GM18868 (cell line): Measurements from ENCODE around the gene ZSWIM5.
"Not testable (repeated sequence)": the region's sequence is repeated elsewhere in the genome, so short reads cannot be mapped to it uniquely, and the experiment has no call there.

Experiments
- ATAC-seq: cut with Tn5 transposase; IDR thresholded peaks from one replicate; pipeline ENCODE4 v1.9.1; 2021; ENCODE audit warnings: mild to moderate bottlenecking, moderate library complexity; ENCODE audit not compliant: unreplicated experiment

ZSWIM5 gene

DNA sequence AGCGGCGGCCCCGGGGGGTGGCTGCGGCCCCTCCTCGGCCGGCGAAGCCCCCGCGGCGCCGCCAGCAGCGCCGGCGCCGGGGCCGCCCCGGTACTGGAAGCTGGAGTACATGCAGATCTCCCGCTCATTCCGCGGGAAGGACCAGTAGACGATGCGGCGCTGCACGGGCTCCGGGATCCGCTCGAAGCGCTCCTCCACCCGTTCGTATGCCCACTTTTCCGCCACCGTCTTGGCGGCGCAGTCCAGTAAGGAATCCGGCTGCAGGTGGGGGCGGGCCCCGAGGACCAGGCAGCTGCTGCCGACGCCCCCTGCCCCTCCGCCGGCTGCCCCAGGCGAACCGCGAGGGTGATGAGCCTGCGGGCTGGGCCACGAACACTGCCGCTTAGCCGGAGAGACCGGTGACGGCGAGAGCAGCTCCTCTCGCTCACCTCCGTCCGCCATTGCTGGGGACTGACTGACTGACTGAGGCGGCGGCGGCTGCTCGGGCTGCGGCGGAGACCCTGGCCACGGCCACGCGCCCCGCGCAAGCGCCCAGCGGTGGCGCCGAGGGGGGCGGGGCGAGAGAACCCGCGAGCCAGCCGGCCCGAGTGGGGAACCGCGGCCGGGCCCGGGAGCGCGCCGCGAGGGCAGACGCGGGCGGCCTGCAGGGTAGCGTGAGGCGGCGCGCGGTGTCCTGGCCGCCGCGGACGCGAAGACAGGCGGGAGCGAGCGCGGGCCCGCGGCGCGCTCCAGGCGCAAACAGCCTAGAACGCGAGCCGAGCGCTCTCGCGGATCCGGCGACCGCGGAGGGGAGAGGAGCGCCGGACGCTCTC is at the start of gene ZSWIM5:
ZSWIM5 (minus strand) TSS at position 696 of the 812 bp plus-strand sequence; CDS start at position 441, 255 bp downstream.
- peak; percentile 68 for ATAC-seq

DNA sequence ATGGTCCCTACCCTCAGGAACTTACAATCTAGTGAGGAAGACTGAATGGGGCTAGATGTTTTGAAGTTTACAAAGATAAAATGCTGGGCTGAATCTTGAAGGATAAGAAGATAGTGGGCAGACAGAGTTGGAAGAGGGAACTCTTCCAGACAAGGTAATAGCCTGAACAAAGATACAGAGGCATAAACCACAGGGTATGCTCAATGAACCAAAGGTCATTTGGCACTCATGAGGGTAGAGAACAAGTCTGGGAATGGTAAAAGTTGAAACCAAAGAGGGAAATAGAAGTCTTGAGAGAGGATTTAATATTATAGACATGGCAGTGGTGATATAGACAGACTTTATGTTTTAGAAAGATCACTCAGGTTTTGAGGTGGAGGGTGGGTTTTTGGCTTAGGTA is 48.1 kb upstream of the ZSWIM5 start:
- no peak for ATAC-seq

DNA sequence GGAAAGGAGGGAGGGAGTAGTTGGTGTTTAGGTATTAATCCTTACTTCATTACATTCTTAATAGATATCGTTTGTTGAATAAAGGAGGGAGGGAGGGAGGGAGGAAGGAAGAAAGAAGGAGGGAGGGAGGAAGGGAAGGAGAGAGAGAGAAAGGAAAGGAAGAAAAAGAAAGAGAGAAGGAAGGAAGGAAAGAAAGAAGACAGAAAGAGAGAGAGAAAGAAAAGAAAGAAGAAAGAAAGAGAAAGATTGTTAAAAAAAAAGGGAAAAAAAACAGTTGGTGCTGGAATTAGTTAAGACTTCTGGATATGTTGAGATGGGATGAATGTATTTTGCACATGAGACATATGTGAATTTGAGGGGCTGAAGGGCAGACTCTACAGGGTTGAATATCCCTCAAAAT is 44.1 kb upstream of the ZSWIM5 start:
- no peak for ATAC-seq

DNA sequence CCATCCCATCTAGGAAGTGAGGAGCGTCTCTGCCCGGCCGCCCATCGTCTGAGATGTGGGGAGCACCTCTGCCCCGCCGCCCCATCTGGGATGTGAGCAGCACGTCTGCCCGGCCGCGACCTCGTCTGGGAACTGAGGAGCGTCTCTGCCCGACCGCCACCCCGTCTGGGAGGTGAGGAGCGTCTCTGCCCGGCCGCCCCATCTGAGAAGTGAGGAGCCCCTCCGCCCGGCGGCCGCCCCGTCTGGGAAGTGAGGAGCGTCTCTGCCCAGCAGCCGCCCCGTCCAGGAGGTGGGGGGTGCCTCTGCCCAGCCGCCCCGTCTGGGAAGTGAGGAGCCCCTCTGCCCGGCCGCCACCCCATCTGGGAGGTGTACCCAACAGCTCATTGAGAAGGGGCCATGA is 41.6 kb upstream of the ZSWIM5 start:
- not testable (repeated sequence) for ATAC-seq

DNA sequence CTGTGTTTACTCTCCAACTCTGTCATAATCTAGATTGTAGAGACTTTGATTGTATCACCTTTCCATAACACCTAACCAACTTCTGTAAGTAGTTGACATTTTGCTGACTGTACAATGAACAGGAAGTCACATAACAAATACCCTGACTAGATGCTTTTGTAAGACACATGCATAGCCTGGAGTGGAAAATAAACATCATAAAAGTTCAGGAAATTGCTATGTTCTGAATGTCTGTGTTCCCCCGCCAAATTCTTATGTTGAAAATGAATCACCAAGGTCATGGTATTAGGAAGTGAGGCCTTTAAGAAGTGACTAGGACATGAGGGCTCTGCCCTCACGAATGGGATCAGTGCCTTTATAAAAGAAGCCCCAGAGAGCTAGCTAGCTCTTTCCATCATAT is 40.4 kb upstream of the ZSWIM5 start:
- no peak for ATAC-seq

DNA sequence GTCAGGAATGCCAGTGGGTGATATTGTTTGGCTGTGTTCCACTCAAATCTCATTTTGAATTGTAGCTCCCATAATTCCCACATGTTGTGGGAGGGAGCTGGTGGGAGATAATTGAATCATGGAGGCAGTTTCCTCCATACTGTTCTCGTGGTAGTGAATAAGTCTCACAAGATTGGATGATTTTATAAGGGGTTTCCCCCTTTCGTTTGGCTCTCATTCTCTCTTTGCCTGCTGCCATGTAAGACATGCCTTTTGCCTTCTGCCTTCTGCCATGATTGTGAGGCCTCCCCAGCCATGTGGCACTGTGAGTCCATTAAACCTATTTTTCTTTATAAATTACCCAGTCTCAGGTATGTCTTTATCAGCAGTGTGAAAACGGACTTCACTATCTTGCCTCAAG is 40.0 kb upstream of the ZSWIM5 start:
- ATAC-seq: not testable (repeated sequence)

DNA sequence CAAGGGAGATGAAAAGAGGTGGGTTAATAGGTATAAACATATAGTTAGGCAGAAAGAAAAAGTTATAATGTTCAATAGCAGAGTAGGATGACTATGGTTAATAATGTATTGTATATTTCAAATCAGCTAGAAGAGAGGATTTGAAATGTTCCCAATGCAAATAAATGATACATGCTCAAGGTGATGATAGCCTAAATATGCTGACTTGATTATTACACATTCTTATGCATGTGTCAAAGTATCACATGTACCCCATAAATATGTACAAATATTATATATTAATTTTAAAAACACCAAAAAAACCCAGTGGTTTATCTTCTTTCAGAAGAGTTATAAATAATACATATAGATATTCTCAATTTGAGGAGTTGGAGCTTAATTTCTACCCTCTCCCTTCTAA is 38.3 kb upstream of the ZSWIM5 start:
- no peak for ATAC-seq

DNA sequence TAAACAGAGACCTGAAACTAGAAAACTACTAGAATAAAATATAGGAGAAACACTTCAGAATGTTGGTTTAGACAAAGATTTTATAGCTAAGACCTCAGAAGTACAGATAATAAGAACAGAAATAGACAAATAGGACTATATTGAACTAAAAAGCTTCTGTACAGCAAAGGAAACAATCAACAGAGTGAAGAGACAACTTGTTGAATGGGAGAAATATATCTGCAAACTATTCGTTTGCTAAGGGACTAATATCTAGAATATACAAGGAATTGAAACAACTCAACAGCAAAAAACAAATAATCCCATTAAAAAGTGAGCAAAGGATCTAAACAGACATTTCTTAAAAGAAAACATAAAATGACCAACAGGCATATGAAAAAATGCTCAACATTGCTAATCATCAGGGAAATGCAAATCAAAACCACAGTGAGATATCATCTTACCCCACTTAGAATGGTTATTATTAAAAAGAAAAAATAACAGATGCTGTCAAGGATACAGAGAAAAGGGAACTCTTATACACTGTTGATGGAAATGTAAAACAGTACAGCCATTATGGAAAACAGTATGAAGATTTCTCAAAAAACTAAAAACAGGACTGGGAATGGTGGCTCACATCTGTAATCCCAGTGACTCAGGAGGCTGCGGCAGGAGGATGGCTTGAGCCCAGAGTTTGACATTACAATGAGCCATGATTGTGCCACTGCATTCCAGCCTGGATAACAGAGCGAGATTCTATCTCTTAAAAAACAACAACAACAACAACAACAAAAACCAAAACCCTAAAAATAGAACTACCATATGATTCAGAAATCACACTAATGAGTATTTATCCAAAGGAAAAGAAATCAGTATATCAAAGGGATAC is 37.3 kb upstream of the ZSWIM5 start:
- ATAC-seq: no peak

DNA sequence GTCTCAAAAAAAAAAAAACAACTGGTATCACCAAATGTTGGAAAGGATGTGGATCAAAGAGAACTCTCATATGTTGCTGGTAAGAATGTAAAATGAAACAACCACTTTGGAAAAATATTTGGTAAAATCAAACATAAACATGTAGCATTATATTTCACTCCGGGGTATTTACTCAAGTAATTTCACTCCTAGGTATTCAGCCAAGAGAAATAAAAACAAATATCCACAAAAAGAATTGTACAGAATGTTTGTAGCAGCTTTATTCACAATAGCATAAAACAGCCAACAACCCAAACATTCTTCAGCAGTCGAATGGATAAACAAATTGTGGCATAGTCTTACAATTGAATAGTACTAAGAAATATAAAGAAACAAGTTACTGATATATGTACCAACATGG is 32.4 kb upstream of the ZSWIM5 start:
- ATAC-seq: no peak

DNA sequence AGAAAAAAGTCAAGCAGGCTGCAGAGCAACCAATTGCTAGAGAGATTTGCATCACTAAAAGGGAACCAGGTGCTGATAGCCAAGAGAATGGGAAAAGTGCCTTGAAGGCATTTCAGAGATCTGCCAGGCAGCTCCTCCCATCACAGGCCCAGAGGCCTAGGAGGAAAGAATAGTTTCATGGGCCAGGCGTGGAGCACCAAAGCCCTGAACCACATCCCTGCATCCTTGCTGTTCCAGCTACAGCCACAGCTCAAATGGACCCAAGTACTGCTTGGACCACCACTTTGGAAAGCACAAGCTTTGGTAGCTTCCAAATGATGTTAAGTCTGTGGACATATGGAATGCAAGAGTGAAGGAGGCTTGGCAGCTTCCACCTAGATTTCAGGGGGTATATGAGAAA is 29.7 kb upstream of the ZSWIM5 start:
- no peak for ATAC-seq

DNA sequence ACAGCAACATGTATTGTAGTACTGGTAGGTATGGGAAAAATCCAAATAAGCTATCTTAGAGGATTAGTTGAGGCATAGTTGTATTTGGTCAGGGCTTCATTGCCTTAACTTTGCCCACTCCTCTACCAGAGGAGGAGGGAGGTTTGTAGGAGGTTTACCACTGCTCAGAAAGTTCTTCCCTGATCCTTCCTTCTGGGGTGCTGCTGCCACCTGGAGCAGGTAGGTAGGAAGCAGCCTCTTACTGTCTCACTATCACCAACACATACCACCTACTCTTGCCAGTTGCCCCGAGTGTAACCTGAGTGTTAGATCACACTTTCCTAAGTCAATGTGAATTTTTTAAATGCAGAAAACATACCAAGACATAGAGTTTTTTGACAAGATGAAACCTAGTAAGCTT is 24.1 kb upstream of the ZSWIM5 start:
- ATAC-seq: no peak

DNA sequence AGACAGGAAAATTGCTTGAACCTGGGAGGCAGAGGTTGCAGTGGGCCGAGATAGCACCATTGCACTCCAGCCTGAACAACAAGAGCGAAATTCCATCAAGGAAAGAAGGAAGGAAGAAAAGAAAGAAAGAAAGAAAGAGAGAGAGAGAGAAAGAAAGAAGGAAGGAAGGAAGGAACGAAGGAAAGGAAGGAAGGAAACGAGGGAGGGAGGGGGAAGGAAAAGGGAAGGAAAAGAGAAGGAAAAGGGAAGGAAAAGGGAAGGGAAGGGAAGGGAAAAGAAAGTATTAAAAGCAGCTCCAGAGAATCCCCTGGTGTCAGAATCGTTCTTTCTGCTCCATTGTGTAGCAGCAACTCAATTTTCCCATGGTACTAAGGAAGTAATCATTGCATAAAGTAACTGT is 19.2 kb upstream of the ZSWIM5 start:
- ATAC-seq: no peak

DNA sequence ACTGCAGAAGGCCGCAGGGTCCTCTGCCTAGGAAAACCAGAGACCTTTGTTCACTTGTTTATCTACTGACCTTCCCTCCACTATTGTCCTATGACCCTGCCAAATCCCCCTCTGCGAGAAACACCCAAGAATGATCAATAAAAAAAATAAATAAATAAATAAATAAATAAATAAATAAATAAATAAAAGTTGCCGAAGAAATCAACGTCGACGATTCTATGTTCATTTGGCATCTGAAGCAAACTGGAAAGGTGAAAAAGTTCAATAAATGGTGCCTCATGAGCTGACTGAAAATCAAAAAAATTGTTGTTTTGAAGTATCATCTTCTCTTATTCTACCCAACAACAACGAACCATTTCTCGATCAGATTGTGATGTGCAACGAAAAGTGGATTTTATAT is 17.3 kb upstream of the ZSWIM5 start:
- not testable (repeated sequence) for ATAC-seq

DNA sequence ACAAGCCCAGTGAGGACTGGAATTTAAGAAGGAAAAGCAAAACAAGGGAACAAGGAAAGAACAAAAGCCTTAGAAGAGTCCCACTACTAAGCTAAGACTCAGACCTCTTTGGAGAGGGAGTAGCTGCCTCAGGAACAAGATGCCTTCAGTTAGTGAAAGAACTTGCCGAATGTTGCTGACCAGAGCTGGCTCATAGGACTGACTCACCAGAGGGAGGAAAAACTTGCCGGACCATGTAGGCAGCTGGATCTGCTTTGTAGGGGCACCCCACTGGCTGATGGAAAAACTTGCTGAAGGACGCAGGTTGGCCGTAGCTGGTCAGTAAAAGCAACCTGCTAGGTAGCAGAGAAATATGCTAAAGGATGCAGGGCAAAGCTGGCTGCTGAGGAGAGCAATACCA is 15.3 kb upstream of the ZSWIM5 start:
- no peak for ATAC-seq

DNA sequence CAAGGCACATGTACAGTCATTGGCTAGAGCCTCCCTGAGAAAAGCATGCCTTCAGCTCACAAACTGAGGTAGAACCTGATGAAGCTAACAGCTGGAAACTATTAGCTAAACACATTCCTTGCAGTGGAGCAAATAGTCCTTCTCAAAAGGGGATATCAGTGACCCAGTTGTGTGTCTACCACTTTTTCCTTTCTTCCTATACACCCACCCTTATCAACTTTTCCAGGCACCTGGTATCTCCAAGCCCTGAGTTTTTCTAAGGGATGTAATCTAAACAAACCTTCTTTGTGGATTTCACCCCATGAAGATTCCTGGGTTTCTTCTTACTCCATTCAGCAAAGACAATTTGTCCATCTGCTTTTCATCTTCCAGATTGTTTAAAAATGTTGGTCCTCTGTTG is 10.5 kb upstream of the ZSWIM5 start:
- no peak for ATAC-seq

DNA sequence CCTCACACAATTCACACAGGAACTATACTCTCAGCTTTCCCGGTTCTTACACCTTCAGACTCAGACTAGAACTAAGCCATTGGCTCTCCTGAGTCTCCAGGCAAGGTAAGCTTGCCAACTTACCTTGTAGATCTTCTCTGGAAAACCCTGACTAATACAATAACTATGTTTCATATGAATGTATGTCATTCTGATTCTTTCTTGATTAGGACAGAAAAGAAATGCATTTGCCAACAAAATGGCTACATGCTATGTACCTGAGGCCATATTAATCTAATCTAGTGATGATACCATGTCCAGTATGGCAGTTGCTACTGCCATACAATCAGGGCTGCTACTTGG is 9.8 kb upstream of the ZSWIM5 start:
- ATAC-seq: no peak

DNA sequence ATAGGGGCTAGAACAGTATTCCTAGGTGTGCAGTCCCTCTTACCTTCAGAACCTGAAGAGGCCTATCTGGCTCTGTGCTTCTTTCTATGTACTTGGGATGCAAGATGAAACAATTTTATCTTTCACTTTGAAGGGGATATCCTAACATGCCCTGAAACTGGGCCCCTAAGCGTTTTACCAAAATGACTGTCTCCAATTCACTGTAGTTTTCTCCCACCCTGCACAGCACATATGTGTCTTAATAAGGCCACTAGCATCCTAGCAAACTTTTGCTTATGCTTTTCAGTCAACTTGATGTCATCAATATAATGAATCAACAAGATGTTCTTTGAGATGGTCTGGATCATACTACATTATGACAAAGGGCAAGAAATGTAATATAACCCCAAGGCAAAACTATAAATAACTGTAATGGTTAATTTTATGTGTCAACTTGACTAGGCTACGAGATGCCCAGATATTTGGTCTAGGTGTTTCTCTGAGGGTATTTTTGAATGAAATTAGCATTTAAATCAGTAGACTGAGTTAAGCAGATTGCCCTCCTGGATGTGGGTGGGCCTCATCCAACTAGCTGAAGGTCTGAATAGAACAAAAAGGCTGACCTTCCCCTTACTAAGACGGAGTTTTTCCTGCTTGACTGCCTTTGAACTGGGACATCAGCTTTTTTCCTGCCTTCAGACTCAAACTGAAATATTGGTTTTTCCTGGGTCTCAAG is 9.2 kb upstream of the ZSWIM5 start:
- no peak for ATAC-seq

DNA sequence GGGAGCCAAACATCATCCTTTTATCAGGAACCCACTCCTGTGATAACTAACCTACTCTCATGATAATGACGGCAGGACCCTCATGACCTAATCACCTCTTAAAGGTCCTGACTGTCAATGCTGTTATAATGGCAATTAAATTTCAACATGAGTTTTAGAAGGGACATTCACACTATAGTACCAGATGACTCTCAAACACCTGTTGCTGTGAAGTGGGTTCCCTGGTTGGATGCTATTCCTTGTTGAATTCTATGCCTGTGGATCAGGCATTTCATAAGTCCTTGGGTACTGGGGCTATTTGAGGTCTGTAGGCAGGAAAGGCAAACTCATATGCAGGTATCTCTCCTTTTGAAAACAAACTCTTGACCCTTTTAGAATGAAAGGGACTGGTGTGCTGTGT is 7.5 kb upstream of the ZSWIM5 start:
- ATAC-seq: no peak

DNA sequence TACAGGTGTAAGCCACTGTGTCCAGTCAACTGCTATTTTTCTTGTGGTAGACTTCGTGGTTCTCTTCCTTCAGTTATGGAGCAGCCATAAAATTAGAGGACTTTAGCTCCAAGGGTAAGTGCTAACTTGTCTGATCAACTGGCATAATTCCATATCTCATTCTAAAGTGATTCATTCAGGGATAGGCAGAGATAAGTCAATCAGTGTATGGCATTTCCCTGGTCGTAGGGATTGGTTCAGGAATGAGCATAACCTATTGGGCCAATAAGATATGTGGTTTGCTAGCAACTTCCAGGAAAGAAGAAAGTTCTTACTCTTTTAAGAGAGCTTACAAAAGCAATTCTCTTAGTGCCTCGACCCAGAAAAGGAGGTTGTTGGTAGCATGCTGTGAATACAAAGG is 4.7 kb upstream of the ZSWIM5 start:
- ATAC-seq: no peak

DNA sequence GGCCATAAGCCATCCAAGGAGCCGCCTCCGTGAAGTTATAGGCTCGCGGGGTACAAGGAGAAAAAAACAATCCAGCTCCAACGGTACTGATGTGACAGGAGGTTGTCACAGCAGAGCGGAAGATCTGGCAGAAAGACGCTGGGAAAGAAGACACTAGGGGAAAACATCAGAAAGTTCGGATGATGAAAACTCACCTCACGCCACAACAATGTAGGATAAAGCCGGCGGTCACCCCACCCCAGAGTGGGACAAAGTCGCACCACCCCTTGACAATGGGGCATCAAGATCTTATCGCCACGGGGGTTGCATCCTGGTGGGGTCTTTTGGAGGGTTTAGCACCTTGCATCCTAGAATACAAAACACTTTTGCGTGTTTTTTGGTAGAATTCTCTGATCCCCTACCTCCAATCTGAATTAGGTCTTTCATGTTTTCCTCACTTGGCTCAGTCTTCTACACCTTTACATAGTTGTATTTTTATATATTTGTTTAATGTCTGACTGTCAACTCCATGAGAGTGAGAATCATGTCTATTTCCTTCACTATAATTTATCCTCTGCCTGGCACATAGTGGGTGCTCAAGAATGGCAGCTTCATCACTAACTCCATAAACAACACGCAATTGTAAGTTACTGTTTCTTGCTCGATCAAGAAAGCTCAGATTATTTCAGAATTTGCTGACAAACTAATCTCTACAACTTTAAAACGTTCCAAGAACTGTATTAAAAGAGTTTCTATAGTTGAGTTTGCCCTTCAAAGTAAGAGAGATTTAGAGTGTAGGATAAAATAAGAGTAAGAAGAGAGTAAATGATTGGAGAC is 611 bp upstream of the ZSWIM5 start:
- no peak for ATAC-seq
